MM.1S (cell line): Measurements from ENCODE around the gene CAPN15.

ENCODE experiments used
- CTCF ChIP-seq: fragments of 300-600 bp; sonication (generic); IDR thresholded peaks from 2 replicates; pipeline ENCODE4 v1.5.1; 2016; ENCODE audit warnings: antibody characterized with exemption, low read length, mixed read lengths
- EZH2 ChIP-seq: fragments of 300-600 bp; sonication (generic); optimal IDR thresholded peaks from 2 replicates; pipeline ENCODE3; 2017; ENCODE audit warnings: low read depth, mild to moderate bottlenecking, antibody characterized with exemption, low read length, mixed read lengths
- EZH2phosphoT487 ChIP-seq: fragments of 300-600 bp; sonication (generic); IDR thresholded peaks from 2 replicates; pipeline ENCODE4 v1.6.1; 2018; ENCODE audit warnings: antibody characterized with exemption, low read length

- no peak for TF ChIP-seq CTCF
- no peak for TF ChIP-seq EZH2
- TF ChIP-seq EZH2phosphoT487, result no peak
Observed at GRCh38 chr16:520847-521246, 6.7 kb upstream of the CAPN15 start.
